Stimulated activated CD4-positive, alpha-beta T cell treated with anti-CD3 and anti-CD28 coated beads, Interleukin-2, amount 100 ng/mL, for 4 hours (primary cell): ENCODE results near the gene INTS13.
"Not testable (repeated sequence)": the region's sequence is repeated elsewhere in the genome, so short reads cannot be mapped to it uniquely, and the experiment has no call there.

ENCODE experiments used
- DNase-seq: peaks from one replicate; pipeline ENCODE4 v3.0.0-alpha.2; 2020; ENCODE audit warnings: low read depth

The INTS13 gene

GRCh38 chr12:26869908-26870459 lies 67.8 kb downstream of the INTS13 start:
- DNase-seq: no peak

GRCh38 chr12:26869104-26869494 lies 68.7 kb downstream of the INTS13 start:
- DNase-seq: no peak

- no peak for DNase-seq
These were observed 69.2 kb downstream of the INTS13 start for GRCh38 chr12:26868447-26869103.

- DNase-seq: no peak
These were observed 70.7 kb downstream of the INTS13 start for GRCh38 chr12:26867080-26867479.

GRCh38 chr12:26863515-26863914 lies 74.3 kb downstream of the INTS13 start:
- no peak for DNase-seq

- not testable (repeated sequence) for DNase-seq
These were observed 75.0 kb downstream of the INTS13 start for GRCh38 chr12:26862787-26863186.

GRCh38 chr12:26861690-26862089 lies 76.1 kb downstream of the INTS13 start:
- DNase-seq: no peak

GRCh38 chr12:26857465-26858176 lies 80.2 kb downstream of the INTS13 start:
- DNase-seq: no peak

GRCh38 chr12:26855337-26855736 lies 82.4 kb downstream of the INTS13 start:
- DNase-seq: no peak
